Brain microvascular endothelial cell (primary cell): ENCODE measurements around the gene THADA.

Source experiments
- DNase-seq: peaks from one replicate; pipeline ENCODE4 v3.0.0-alpha.2; 2020
- H3K27ac ChIP-seq: fragments of 250-450 bp; sonication (Bioruptor Pico); 2 replicates; pipeline ENCODE4 v1.5.1; 2020; ENCODE audit warnings: mild to moderate bottlenecking, moderate library complexity
- H3K27me3 ChIP-seq: fragments of 250-450 bp; sonication (Bioruptor Pico); replicated peaks from 2 replicates; pipeline ENCODE4 v1.5.1; 2020; ENCODE audit warnings: mild to moderate bottlenecking
- H3K36me3 ChIP-seq: fragments of 250-450 bp; sonication (Bioruptor Pico); replicated peaks from 2 replicates; pipeline ENCODE4 v1.5.1; 2020; ENCODE audit warnings: mild to moderate bottlenecking
- H3K4me3 ChIP-seq: 2 replicates; pipeline ENCODE4 v1.5.1; 2011; ENCODE audit warnings: low read depth, mild to moderate bottlenecking, control low read depth, low read length, moderate library complexity
- in situ Hi-C: cut with HindIII; loops from 2 replicates; pipeline ENCODE4 v1.10.0; 2017; ENCODE audit warnings: low sequenced_read_pairs, low pct_ligation_motif_present
- TF ChIP-seq, protein P1 (sequence below): IDR thresholded peaks from 2 replicates; pipeline ENCODE4 v1.5.1; 2011; ENCODE audit warnings: low read depth, mild to moderate bottlenecking, moderate library complexity, low read length, control low read depth, inconsistent platforms; ENCODE audit errors: missing control alignments

The THADA gene

GRCh38 chr2:43333656-43334144 is 262.1 kb downstream of the THADA start:
- Histone ChIP-seq H3K36me3 (no peaks in the 10 kb centered on the region), H3K4me3 (no peak overlapping the region), H3K27me3 (no peaks in the 10 kb centered on the region), H3K27ac (peak overlapping the region; percentile 20)
- TF ChIP-seq, protein P1, sequence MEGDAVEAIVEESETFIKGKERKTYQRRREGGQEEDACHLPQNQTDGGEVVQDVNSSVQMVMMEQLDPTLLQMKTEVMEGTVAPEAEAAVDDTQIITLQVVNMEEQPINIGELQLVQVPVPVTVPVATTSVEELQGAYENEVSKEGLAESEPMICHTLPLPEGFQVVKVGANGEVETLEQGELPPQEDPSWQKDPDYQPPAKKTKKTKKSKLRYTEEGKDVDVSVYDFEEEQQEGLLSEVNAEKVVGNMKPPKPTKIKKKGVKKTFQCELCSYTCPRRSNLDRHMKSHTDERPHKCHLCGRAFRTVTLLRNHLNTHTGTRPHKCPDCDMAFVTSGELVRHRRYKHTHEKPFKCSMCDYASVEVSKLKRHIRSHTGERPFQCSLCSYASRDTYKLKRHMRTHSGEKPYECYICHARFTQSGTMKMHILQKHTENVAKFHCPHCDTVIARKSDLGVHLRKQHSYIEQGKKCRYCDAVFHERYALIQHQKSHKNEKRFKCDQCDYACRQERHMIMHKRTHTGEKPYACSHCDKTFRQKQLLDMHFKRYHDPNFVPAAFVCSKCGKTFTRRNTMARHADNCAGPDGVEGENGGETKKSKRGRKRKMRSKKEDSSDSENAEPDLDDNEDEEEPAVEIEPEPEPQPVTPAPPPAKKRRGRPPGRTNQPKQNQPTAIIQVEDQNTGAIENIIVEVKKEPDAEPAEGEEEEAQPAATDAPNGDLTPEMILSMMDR = no peak
- peak; percentile 45 for DNase-seq
- in situ Hi-C loops = no loop called here

- Histone ChIP-seq H3K36me3 (no peaks in the 10 kb centered on the region), H3K4me3 (no peak overlapping the region), H3K27me3 (no peaks in the 10 kb centered on the region), H3K27ac (peak overlapping the region; percentile 20)
- TF ChIP-seq, protein P1 = no peak
- DNase-seq = no peak
- in situ Hi-C loops = no loop called here
Observed at GRCh38 chr2:43333101-43333655, 262.7 kb downstream of the THADA start.

GRCh38 chr2:43332653-43333052 is 263.2 kb downstream of the THADA start:
- in situ Hi-C loops = no loop called here
- TF ChIP-seq, protein P1 = no peak
- Histone ChIP-seq H3K36me3 (no peaks in the 10 kb centered on the region), H3K4me3 (no peak overlapping the region), H3K27ac (no peak overlapping the region), H3K27me3 (no peaks in the 10 kb centered on the region)
- no peak for DNase-seq

- TF ChIP-seq, protein P1 = no peak
- Histone ChIP-seq H3K4me3 (no peak overlapping the region), H3K27me3 (no peaks in the 10 kb centered on the region), H3K36me3 (no peaks in the 10 kb centered on the region), H3K27ac (no peak overlapping the region)
- in situ Hi-C loops = no loop called here
- peak; percentile 51 for DNase-seq
Observed at GRCh38 chr2:43331422-43331821, 264.4 kb downstream of the THADA start.

- TF ChIP-seq, protein P1 = no peak
- no peaks in the 10 kb centered on the region for H3K36me3 ChIP-seq
- H3K27me3 ChIP-seq = no peaks in the 10 kb centered on the region
- H3K4me3 ChIP-seq = no peak overlapping the region
- in situ Hi-C loops = no loop called here
- no peak overlapping the region for H3K27ac ChIP-seq
- DNase-seq = no peak
Observed at GRCh38 chr2:43329637-43330036, 266.2 kb downstream of the THADA start.

DNA sequence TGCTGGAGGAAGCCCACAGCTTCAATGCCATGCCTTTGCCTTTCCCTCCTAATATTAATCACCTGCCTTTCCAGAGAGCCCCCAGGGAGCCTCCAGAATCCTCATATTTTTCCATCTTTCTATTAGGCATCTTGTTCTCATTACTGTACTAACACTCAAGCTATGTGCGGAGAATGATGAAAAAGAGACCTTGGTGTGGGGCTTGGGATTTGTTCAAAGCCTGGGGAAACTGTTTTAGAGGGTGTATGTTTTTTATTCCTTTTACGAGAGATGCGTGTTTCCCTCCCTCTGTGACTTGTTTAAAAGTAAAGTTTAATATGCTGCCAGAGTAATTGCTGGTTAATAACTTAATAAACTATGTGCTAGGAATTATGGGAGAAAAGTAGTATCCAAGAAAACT is 267.0 kb downstream of the THADA start:
- DNase-seq = no peak
- Histone ChIP-seq H3K27ac (no peak overlapping the region), H3K4me3 (no peak overlapping the region), H3K36me3 (no peaks in the 10 kb centered on the region), H3K27me3 (no peaks in the 10 kb centered on the region)
- in situ Hi-C loops = no loop called here
- TF ChIP-seq, protein P1 = no peak
